HT-29 (cell line): ENCODE data around the gene HOXA1. TPM values are rescaled to one million over a fixed set of nuclear protein-coding genes. Genes with fewer than 3 reads are reported as not detected.

Source experiments
- DNase-seq: peaks from one replicate; pipeline ENCODE4 v3.0.0-alpha.2; 2015; ENCODE audit warnings: low spot score
- total RNA-seq: library from RNA; depleted of rRNA; stranded (reverse); fragments of >200 nt; shearing (Covaris generic); gene quantifications from 2 replicates; pipeline ENCODE4 v1.2.3, GENCODE V29; 2014

The HOXA1 gene
- total RNA-seq, 1 experiment from 2014 or later, result 3.9 TPM

DNA sequence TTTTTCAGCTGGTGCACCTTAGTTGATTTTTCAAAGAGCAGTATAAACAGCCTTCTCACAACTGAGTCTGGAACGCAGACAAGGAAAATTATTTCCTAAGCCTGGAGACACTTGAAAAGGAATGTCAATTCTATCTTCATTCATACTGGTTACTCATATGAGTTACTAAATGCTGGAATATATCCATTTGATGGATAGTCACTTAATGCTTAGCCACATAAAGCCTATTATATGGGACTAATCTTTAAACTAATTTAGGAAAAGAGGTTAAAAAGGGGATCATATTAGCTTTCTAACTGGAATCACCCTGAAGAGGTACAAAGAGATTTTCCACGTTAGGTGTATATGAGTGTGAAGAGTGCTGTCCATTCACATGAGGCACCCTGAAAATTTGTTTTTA, 36.4 kb upstream of the HOXA1 start:
- DNase-seq, result no peak

DNA sequence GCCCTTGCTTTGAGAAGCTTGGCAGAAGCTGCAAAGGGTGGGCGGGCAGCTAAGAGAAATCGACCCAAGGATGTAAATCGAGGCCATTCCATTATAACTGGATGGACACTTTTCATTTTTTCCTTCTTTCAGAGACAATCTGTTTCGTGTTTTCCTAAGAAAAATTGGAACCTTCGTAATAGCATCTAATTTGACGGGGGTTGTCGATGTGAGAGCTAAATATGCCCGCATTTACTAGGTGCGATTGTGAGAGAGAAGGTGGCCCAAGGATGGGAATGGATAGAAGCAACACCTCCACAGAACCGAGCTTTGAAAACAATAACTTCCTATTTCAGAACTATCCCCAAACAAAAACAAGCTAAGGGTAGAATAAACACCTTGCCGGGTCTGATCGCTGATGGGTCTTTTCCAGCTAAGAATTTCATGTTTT, 35.6 kb upstream of the HOXA1 start:
- DNase-seq, result no peak

GRCh38 chr7:27130540-27131389, 35.0 kb upstream of the HOXA1 start, which contains the start of gene HOXA4:
HOXA4 (minus strand) TSS chr7:27130757; CDS start chr7:27130733, 24 bp downstream.
- peak; percentile 83 for DNase-seq

DNA sequence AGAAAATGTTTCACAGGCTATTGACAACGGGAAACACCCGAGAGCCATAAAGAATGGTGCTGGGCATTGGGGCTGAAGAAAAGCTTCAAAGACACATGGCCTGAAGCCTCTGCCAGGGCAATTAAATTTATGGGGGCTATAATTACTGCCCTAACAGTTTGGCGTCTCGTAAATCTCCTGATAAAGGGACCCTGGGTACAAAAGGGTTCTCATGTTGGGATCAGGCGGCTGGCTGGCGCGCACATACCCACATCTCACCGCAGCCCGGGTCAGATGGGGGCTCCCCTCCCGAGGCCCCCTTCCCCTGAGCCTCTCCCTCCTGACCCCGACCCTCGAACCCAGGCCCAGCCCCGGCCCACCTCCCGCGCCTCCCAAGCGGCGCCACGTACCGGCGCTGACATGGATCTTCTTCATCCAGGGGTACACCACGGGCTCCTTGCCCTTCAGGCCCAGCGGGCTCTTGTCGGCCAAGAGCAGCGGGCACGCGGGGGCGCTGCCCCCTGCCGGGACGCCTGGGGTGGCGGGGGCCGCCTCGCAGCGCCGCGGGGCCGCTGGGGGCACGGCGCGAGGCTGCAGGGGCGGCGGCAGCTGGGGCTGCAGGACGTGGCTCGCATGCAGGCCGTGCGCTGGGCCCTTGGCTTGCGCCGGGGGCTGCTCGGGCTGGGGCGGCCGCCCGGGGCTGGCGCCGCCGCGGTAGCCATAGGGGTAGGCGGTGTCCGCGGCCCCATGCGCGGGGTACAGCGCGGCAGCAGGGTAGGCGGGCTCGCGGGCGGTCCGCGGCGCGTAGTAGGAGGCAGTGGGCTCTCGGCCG, 34.1 kb upstream of the HOXA1 start:
- no peak for DNase-seq

GRCh38 chr7:27128776-27129728, 33.3 kb upstream of the HOXA1 start:
- DNase-seq, result no peak

- DNase-seq, result no peak
Measured at GRCh38 chr7:27128034-27128433, 32.2 kb upstream of the HOXA1 start.

GRCh38 chr7:27126596-27127327, 31.0 kb upstream of the HOXA1 start:
- no peak for DNase-seq

GRCh38 chr7:27125986-27126394, 30.2 kb upstream of the HOXA1 start:
- no peak for DNase-seq

DNA sequence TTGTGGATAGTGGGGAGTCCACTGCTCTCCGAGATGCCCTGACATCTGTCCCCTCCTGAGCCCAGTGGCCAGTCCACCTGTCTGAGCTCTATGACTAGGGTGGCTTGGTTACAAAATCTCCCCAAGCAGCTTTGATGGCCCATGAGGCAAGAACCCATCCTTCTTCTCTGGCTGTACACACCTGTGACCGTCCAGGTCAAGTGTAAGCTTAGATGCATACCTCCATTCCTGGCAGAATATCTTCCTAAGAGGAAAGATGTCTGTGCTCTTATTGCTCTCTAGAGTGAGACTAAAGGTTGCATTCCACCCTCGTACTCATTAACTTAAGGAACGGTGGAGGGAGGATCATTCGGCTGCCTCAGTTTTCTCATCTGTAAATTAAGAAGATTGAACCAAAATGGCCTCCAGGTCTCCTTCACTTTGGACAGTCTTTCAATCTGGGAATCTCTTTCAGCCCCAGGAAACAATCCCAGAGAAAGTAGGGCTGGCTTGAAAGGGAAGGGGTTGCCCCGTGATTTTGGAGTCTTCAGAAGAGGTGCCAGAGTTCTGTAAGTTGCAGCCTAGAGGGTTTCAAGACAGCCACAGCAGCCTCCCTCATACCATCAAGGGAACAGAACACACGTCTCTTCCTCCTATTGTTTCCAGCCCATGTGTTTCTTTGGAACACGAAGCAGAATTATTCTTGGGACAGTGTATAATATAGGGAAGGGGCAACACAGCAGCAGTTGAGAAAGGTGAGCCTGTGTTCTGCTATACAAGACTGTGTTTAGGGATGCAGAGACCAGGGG, 29.3 kb upstream of the HOXA1 start:
- no peak for DNase-seq

GRCh38 chr7:27124096-27124901, 28.5 kb upstream of the HOXA1 start:
- DNase-seq, result no peak

DNA sequence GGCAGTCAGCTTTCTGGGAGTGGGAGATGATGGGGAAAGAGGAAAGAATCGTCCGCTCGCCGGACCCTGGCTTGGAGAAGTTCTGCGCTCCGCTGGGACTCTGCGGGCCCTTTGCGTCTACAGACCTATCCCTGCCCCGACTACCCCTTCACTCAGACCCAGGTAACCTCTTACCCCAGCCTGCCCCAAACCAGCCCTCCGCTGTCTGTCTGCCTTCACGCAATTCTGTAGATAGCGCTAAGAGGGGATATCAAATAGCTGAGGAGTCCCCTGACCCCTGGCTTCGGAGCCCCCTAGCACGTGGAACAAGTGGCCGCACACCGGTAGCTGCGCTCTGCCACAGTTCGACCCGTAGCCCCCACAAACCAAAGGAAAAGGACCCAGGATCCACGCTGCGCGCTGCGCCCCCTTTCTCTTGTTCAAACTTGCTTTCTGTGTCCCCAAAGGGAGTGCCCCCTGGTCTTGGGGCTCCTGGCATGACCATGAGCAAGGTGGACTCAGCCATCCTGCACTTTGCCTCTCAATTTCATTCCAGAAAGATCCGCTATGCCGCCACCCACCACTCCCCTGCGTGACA, 27.8 kb upstream of the HOXA1 start:
- no peak for DNase-seq

- peak; percentile 72 for DNase-seq
Measured at GRCh38 chr7:27123007-27123476, 27.2 kb upstream of the HOXA1 start.

- peak; percentile 94 for DNase-seq
Measured at GRCh38 chr7:27122077-27122910, 26.5 kb upstream of the HOXA1 start.

- DNase-seq, result no peak
Measured at GRCh38 chr7:27121684-27122076, 25.9 kb upstream of the HOXA1 start.

DNA sequence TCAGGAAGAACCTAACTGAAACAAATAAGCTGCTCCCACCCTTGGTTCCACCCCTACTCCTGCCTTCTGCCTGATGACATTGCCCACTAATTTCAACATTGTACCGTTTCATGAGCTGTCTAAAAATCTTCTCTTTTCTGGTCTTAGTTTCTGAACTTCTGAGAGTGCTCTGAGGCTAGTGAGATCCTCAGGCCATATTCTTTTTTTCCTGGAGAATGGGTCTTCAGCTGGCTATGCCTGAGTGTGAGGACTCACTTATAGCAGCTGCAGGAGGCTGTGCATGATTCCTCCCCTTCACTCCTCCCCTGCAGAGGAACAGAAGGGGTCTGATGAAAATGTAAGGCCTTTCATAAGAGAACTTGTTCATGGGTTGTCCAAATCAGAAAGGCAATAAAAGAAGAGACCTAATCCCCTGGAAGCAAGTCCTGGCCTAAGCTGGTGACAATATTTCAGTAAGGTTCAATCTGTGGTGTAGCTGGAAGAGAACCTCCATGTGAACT, 23.7 kb upstream of the HOXA1 start:
- no peak for DNase-seq

DNA sequence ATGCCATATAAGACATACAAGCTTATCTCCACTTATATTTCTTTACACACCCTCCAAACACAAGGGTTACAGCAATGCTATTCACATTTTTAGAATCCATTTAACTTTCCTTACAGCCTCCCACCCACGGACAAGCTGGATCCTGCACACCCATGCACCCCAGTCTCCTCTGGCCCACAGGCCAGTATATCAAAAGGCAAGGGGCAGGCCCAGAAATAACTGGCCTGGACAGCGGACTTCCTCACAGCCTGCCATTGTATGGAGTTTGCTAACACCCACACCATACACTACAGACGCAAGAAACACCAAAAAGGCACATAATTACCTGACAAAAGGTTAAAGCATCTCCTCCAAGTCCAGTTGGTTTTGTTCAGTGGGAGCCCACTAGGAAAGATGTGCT, 22.8 kb upstream of the HOXA1 start:
- DNase-seq, result no peak

DNA sequence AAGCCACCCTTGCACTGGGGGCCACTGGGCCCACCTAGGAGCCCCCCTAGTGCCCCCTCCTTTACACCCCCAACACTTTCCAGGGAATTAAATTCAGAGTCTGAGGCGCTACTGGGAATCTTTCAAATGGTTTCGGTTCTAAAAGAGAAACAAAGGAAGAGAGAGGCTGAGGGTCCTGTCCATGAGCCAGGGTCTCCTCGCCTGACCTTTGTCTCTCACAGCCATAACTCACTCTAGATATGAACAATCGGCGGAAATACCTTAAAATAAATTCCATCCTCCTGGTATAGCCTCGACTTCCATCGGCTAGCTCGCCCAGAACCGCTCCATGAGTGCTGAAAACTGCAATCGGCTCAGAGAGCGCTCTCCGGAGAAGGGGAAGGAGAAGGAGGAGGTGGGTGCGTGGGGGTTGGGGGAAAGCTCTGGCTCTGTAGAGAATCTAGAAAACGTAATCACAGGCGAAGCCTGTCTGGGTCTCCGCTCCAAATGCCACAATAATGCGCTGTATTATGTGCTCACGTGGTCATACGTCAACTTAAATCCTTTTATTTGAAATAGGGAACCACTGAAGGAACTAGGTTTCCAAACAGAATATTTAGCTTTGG, 22.2 kb upstream of the HOXA1 start:
- no peak for DNase-seq
